Hematopoietic multipotent progenitor cell treated with erythropoietin and hydrocortisone succinate and interleukin-3 and kit ligand, for 6 days (in vitro differentiated cells): ENCODE measurements around the gene STAM.
"Not testable (repeated sequence)": the region's sequence is repeated elsewhere in the genome, so short reads cannot be mapped to it uniquely, and the experiment has no call there.

Experiments used
- DNase-seq: peaks from one replicate; pipeline ENCODE4 v3.0.0-alpha.2; 2015

STAM gene

DNA sequence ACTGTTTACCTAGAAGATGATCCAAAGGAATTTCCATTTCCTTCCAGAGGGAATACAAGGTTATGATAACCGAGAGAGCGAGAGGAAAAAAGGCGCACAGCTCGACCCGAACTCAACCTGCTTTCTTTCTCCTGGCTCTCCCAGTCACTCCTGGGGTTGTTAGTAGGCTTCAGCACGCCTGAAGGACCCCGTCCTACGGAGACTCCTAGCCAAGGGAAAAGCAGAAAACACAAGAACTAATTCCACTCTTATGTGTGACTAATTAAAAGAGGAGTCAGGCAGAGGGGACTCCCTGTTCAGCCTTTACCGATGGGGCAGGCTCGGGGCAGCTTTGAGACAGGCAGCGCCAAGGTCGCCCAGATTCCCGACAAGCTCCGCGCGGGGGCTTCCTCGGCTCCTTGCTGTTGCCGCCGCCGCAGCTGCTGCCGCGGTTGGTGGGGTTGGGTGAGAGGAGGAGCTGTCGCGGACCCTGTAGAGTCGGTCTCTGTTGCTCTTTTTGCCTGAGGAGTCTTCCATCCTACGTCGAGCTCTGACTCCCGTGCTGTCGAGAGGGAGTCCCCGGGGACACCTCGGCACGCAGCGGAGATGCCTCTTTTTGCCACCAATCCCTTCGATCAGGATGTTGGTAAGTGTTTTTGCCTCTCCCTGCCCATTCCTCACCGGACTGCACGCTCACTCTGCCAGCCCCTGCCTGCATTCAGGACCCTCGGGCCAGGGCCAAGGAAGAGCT lies at the start of gene STAM:
Gene STAM (plus strand): TSS at position 397 of the 730 bp plus-strand sequence. CDS start 189 bp downstream, at position 586.
- DNase-seq: peak; percentile 97

DNA sequence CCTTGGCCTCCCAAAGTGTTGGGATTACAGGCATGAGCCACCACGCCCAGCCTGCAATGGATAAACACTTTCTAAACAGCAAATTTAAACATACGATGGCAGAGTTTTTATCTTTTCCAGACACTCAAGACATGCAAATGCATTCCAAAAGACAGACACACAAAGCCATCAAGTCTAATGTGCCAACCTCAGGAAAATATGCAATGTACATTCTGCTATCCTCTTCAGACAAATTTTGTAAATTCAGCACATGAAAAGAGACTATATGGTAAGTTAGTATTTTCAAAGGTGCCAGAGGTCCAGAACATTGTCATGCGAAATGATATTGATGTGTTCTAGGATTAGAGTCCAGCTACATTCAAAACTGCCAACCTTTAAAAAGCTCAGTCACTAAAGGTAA lies 46.6 kb upstream of the STAM start:
- DNase-seq: no peak

DNA sequence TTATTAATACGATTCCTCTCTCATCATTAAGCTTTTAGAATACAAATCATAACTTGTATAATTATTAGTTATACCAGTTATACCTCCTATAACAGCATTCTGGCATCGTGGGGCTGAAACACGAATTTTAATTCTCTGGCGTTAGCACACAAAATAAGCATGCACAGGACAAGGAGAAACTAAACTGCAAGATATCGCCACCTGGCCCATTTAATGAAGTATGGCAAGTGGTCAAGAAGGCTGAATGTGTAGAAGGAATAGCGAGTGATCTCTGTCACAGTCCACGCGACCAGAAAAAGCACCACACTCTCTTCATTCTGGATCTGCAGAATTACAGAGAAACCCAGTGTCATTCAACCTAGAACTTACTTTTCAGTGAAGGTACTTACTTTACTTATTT lies 44.9 kb upstream of the STAM start:
- peak; percentile 83 for DNase-seq

DNA sequence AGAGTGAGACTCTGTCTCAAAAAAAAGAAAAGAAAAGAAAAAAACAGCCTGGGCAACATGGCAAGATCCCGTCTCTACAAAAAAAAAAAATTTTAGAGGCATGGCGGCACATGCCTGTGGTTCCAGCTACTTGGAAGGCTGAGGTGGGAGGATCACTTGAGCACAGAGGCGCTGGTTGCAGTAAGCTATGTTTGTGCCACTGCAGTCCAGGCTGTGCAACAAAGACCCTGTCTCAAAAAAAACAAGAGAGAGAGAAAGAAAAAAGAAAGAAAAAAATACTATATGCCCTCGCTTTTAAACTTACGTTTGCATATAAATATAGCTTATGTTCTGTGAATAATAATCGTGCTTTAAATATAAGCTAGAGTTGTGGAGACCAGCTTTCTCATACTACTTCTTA lies 38.0 kb upstream of the STAM start:
- DNase-seq: no peak

DNA sequence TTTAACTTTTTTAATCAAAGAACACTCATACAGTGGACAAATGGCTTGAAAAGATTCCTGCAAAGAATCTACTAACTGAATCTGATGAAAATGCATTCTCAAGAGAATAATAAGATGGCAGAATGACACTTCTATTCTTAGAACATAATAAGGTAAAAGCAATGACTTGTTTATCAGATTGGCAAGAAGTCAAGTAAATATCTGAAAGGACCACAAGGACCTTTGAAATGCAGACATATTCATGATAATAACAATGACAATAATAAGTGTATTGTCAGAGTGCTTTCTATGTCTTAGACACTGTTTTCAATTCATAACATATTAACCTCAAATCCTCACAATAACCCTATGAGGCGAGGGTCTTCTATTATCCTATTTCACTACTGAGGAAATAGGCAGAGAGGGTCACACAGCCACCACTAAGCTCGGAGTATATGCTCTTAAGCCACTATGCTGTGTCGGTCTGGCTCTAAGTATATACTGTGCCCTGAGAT lies 37.4 kb upstream of the STAM start:
- DNase-seq: peak; percentile 50

DNA sequence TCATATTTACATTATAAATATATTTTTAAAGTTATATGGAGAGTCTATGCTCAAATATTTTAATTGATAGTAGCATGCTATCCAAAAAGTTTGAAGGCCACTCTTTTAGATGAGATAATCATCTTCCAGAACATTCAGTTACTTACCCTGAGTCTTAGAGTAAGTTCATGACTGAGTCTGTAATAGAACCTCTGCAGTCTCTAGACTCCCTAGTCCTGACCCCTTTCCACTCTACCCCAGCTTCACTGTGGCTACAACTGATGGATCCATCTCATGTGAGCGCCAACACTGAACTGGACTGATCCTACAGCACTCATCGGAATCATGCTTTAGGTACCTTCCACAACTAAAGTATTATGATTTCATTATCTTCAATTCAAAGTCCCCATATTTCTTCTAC lies 36.9 kb upstream of the STAM start:
- DNase-seq: no peak

DNA sequence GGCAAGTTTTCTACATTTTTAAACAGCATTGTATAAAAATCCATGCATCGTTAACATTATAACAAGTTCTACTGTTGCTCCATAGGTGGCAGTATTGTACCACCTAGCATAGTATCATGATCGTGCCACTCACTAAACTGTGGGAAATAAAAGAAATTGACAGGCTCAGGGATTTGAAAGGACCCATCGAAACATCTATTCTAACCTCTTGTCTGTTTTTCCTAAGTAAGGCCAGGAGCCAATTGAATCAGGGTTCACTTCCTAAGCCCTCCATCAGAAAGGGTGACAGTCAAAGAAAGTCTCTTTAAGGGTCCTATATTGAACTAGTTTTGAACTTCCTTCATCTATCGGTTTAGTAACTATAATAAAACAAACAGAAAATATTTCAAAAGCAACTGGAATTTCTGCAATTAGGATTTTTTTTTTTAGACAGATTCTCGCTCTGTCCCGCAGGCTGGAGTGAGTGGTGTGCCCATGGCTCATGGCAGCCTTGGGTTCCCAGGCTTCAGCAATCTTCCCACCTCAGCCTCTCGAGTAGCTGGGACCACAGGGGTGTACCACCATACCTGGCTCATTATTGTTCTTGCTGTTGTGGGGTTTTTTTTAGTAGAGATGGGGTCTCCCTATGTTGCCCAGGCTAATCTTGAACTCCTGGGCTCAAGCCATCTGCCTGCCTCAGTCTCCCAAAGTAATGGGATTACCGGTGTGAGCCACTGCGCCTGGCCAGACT lies 36.2 kb upstream of the STAM start:
- DNase-seq: peak; percentile 92

DNA sequence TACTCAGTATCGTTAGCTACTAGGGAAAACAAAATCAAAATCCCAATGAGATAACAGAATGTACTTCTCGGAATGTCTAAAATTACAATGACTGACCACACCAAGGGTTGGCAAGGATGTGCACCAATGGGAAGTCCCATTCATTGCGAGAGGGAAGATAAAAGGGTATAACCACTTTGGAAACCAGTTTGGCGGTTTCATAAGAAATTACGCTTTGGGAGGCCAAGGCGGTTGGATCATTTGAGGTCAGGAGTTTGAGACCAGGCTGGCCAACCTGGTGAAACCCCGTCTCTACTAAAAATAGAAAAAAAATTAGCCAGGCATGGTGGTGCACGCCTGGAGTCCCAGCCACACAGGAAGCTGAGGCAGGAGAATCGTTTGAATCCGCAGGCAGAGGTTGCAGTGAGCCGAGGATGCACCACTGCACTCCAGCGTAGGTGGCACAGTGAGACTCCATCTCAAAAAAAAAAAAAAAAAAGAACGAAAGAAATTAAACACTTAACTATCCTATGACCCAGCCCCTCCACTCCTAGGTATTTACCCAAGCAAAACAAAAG lies 34.4 kb upstream of the STAM start:
- DNase-seq: no peak

DNA sequence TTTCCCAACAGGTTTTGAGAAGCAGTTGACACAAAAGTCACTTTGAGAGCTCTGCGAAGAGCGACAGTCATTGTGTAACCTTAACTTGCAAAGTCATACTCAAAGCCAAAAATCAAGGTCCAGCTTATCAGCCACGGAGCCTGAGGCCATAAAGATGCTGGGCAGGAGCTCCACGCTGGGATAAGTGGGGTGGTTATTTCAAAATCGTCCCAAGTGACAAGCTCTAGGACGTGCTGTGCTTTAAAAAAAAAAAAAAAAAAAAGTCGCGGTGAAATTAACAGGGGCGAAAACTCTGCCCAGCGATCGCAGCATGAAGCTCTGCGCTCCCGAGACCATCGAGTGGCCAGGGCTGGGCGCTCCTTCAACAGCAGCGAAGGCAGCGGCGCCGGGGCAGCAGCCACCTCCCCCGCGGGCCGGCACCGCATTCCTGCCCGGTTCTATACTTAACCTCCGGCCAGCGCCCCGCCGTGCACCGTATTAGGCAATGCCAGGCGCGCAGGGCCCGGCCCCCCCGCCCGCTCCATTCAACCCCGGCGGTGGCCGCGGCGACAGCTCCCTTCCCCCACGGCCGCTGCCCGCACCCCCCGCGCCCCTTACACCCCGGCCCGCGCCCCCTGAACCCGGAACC lies 27.4 kb upstream of the STAM start:
- DNase-seq: peak; percentile 79

DNA sequence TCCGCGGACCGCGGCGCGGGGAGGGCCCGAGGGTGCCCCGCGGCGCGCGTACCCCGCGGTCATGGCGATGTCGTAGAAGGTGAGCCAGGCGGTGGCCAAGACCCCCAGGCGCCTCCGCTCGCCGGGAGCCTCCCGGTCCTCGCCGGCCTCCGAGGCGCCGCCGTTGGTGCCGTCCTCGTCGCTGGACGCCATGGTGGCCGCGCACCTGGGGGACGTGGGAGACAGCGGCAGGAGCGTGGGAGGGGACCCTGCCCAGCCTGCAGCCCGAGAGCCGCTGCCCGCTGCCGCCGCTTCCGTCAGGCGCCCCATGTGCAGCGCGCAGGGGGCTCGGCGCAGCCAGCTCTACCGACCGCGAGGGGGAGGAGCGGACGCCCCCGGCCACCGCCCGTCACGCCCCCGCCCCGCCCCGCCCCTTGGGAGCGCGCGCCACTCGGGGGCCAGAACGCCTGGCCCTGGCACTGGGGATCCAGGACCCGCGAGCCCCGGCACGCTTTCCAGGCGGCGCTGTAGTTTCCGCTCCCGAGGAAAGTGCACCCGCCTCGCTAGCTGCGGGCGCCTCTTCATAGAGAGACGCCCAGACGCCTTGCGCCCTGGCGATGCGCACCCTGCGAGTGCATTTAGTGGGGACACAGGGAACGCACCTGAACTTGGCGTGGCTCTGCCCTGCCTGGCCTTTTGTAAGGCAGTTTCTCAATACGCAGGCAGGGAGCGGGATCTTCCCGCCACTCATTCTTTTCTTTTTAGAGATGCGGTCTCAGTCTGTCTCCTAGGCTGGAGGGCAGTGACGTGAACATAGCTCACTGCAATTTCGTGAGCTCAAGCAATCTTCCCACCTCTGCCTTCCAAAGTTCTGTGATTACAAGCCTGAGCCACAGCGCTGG lies 26.7 kb upstream of the STAM start, which contains the start of gene HACD1:
Gene HACD1 (minus strand): TSS at position 344 of the 881 bp plus-strand sequence. CDS start 35 bp downstream, at position 309.
- peak; percentile 90 for DNase-seq

DNA sequence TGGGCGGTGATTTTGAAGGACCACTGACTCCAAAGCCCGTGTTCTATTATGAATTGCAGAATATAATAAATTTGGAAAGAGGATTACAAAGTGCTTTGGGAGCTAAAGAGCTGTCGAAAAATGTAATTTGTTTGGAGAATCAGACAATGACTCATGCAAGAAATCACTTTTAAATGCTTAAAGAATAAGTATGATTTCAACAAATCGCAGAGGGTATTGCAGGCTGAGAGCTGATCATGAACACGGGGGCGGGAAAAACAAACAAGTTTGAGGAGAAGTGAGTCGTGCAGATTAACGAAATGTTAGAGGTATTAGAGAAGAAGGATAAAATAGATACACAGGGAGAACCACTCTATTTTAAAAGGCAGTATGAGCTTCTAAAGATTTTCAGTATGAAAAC lies 21.9 kb upstream of the STAM start:
- DNase-seq: no peak

DNA sequence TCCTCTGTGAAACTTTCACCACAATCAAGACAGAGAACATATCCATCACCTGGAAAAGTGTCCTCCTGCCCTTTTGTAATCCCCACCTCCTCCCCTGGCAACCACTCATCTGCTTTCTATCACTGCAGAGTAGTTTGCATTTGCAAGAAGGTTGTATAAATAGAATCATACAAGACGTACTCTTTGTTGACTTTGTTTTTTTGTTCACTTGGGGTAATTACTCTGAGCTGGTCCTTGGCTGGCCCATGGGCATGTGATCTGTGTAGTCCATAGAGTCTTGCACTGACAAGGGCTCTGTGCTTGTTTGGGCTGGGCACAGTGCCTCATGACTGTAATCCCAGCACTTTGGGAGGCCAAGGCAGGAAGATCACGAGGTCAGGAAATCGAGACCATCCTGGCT lies 19.0 kb upstream of the STAM start:
- DNase-seq: no peak

DNA sequence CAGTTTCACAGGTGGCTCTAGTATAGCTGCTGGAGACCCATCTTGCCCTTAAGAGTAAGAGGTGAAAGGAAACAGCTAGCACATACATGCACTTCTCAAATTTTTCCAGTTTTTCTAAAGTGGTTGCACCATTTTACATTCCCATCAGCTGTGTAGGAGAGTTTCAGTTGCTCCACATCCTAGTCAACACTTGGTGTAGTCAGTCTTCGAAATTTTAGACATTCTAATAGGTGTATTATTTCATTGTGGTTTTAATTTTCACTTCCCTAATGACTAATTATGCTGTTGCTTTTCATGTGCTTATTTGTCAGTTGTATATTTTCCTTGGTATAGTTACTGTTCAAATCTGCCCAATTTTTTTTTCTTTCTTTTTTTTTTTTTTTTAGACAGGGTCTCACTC lies 17.3 kb upstream of the STAM start:
- no peak for DNase-seq

DNA sequence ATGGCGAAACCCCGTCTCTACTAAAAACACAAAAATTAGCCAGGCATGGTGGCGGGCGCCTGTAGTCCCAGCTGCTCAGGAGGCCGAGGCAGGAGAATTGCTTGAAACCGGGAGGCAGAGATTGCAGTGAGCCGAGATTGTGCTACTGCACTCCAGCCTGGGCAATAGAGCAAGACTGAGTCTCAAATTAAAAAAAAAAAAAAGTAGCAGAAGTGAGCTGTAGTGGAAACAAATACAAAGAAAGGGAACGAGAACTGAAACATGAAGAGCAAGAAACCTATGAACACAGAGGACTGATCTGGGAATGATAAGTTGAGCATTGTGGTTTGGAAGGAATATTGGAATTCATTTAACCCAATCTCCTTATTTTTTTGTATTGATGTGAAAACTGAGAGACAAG lies 11.4 kb upstream of the STAM start:
- not testable (repeated sequence) for DNase-seq

DNA sequence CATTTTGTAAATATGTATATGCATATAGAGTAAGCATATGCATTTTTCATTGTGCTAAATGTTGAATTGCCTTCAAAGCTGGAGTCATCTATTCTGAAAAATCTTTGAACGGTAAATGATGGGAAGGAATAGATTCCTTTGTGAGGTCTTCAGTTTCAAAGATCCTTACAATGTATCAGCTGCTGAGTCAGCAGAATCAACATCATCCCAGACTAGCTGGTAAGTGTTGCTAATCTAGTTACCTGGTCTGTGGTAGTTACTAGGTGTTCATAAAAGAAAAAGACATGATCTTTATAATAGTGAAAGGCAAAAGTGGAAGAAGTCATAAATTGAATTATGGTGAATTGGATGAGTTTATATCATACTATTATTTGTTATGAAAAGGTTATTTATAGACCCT lies 10.6 kb upstream of the STAM start:
- DNase-seq: no peak

DNA sequence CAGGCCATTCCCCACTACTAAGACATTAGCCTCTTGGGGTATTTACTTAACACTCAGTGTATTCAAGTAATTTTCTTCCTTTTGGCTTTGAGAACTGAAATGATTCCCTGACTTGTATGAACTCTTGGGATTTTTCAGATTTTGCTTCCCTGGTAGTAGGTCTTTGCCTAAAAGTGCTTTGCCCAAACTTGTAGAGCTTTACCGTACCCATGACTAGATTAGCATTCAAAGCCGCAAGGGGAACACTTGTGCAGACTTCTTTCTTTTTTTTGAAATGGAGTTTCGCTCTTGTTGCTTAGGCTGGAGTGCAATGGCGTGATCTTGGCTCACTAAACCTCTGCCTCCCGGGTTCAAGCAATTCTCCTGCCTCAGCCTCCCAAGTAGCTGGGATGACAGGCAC lies 6.1 kb upstream of the STAM start:
- DNase-seq: no peak

DNA sequence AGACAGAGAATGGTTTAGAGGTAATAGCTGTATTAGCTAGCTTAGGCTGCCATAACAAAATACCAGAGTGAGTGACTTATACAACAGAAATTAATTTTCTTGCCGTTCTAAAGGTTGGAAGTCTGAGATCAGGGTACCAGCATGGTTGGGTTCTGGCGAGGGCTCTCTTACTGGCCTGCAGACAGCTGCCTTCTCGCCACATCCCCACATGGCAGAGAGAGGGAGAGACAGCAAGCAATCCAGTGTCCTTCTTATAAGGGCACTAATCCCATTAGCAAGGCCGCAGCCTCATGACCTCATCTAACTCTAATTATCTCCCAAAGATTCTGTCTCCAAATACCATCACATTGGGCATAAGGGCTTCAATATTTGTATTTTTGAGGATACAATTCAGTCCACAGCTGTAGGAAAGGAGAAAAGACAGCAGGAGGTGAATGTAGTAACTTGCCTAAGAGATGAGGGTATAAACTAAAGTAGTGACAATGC lies 3.6 kb upstream of the STAM start:
- no peak for DNase-seq

DNA sequence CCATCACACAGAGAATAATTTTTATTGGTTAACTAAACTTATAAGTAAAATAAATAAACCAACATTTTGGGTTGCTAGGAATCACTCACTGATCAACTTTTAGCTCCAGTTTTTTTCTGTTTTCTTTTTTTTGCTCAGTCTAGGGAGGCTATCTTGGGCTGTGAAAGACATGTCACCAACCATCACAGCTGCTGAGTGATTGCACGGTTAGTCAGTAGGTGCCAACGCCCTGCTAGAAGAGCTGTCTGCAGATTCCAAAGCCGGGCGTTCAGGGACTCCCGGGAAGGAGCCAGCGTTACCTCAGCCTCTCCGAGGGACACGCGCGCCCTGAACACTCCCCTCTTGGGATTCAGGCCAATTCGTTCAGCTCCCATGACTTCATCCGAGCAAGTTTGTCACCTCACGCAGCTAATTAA lies 604 bp upstream of the STAM start:
- DNase-seq: peak; percentile 85

DNA sequence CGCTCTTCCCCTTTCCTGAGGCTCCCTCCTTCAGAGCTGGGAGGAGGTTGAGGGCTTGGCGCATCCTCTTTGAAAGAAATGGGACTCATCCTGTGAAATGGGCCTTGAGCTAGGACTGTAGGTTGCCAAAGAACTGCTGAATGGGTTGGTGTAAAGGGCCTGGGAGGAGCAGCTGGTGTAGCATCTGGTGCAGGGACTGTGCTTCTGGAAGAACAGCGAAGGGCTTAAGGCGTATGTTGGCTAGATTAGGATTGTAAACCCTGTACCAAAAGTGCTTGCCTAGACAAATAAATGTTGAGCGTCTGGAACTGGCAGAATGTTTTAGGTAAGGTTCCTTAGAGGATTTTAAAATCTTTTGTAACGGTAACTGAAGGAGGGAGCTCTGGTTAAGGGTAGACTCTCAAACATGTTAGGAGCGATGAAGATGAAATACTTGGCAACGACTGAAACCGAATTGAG lies 563 bp downstream of the STAM start:
- DNase-seq: peak; percentile 60

DNA sequence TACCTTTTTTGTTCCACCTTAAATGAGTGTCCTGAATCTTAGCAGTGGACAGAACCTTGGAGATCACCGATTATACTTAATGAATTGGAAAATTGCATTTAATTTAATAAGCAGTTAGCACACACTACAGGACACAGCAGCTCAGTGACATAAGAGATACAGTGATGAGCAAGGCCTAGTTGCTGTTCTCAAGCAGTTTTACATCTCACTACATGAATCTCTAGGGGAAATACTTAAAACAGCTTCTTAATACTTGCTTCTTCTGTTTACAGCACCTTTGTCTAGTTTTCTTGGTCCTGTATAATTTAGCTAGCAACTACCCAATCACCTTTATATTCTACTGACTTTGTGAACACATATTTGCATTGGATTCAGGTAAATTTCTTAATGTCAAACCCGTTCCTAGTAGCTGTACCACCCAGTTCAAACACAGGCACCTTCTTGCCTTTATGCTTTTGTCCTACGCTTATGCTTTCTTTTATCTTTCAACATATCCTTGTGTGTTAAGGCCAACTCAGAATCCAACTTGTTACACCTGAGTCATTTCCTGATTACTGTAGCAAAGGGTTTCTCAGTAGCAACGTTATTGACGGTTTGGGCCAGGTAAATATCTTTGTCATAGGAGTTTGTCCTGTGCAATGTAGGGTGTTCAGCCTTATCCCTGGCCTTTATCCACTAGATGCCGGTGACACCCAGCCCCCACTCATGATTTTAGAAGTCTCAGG lies 1.8 kb downstream of the STAM start:
- DNase-seq: no peak

DNA sequence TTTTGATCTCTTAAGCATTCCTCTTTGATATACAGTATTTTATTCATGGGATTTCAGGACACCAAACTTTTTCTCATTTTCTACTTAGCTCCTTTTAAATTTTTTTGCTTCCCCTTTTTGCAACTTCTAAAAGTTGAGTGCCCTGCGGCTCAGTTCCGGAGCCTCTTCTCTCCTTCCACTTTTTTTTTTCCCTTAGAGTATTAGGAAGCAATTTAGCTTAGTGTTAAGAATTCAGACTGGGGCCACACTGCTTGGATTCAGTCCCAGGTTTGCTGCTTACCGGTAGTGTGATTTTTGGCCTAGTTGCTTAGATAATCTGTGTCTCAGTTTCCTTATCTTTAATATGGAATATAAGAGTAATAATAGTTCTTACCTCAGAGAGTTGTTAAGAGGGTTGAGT lies 3.4 kb downstream of the STAM start:
- DNase-seq: peak; percentile 50
